HepG2 (cell line): ENCODE results near the gene IARS2. TPM values are rescaled to one million over a fixed set of nuclear protein-coding genes. Genes with fewer than 3 reads are reported as not detected.

Experiments used
- SRF ChIP-seq: IDR thresholded peaks from 2 replicates; pipeline ENCODE4 v1.6.1; 2011; ENCODE audit warnings: mild to moderate bottlenecking, low read depth, low read length, moderate library complexity
- ZBTB4 ChIP-seq: sonication (generic); formaldehyde crosslinking; IDR thresholded peaks from 2 replicates; pipeline ENCODE4 v1.4.0; 2020; ENCODE audit warnings: missing genetic modification reagents, mild to moderate bottlenecking, borderline replicate concordance
- ZC3H13 ChIP-seq: sonication (generic); formaldehyde crosslinking; IDR thresholded peaks from 2 replicates; pipeline ENCODE4 v1.8.1; 2023; ENCODE audit warnings: mild to moderate bottlenecking, missing genetic modification reagents, moderate library complexity
- ZNF12 ChIP-seq: sonication (generic); formaldehyde crosslinking; IDR thresholded peaks from 2 replicates; pipeline ENCODE4 v1.5.0; 2020; ENCODE audit warnings: missing genetic modification reagents
- ZNF660 ChIP-seq: sonication (generic); formaldehyde crosslinking; IDR thresholded peaks from 2 replicates; pipeline ENCODE4 v1.5.1; 2020; ENCODE audit warnings: mild to moderate bottlenecking, low read depth, missing genetic modification reagents, borderline replicate concordance
- ZNF710 ChIP-seq: sonication (generic); formaldehyde crosslinking; IDR thresholded peaks from 2 replicates; pipeline ENCODE4 v1.5.0; 2020; ENCODE audit warnings: mild to moderate bottlenecking, missing genetic modification reagents, borderline replicate concordance
- ZNF800 ChIP-seq: sonication (generic); formaldehyde crosslinking; IDR thresholded peaks from 2 replicates; pipeline ENCODE4 v1.4.0; 2020; ENCODE audit warnings: missing genetic modification reagents
- polyA plus RNA-seq, 8 experiments: library from polyadenylated mRNA; depleted of rRNA in 3 of 8; stranded (reverse) in 7 of 8; unstranded in 1 of 8; fragments of >200 nt; fragmentation: Illumina TruSeq in 4 of 8; extraction: Trizol in 4 of 8; gene quantifications; 2 replicates each; pipeline versions ENCODE4 v1.2.1 to v1.2.3, GENCODE V29; 2011 to 2016; ENCODE audit warnings: low read depth in 4 of 8, missing spikeins in 1 of 8, mixed read lengths in 1 of 8; ENCODE audit not compliant: insufficient read depth in 1 of 8
- total RNA-seq, 5 experiments: library from RNA; depleted of rRNA; stranded (reverse); fragments of >200 nt; fragmentation: Illumina TruSeq; extraction: Trizol; gene quantifications; 2 replicates each; pipeline ENCODE4 v1.2.3, GENCODE V29; 2016; ENCODE audit warnings: low read depth in 1 of 5

Gene IARS2
- total and polyA plus RNA-seq, 2 of the 13 experiments (the other 11 are each of a cell fraction or from before 2014, with no cell fraction given), result 28.6 to 122 TPM

- TF ChIP-seq ZNF800 (CRISPR knock-in tag), result peak; percentile 94
- TF ChIP-seq ZNF710 (CRISPR knock-in tag), result peak; percentile 91
- peak; percentile 65; the same call in 1 of the 2 replicates for TF ChIP-seq ZC3H13 (CRISPR knock-in tag)
- TF ChIP-seq SRF, result 0 out of 2 replicates have a peak, but pooled peaks have one; percentile 9
- TF ChIP-seq ZNF12 (CRISPR knock-in tag), result no peak
- peak; percentile 88; the same call in 1 of the 2 replicates for TF ChIP-seq ZBTB4 (CRISPR knock-in tag)
- TF ChIP-seq ZNF660 (CRISPR knock-in tag), result no peak
Measured at GRCh38 chr1:220046052-220046930, 47.6 kb upstream of the IARS2 start, which contains the start of gene EPRS1 (continued).
